ENCODE results near the gene CYP21A2. TPM values are rescaled to one million over a fixed set of nuclear protein-coding genes. Genes with fewer than 3 reads are reported as not detected.
"Not testable (repeated sequence)": the region's sequence is repeated elsewhere in the genome, so short reads cannot be mapped to it uniquely, and the experiment has no call there.

The CYP21A2 gene
- total RNA-seq, 2 experiments from 2014 or later = not detected

DNA sequence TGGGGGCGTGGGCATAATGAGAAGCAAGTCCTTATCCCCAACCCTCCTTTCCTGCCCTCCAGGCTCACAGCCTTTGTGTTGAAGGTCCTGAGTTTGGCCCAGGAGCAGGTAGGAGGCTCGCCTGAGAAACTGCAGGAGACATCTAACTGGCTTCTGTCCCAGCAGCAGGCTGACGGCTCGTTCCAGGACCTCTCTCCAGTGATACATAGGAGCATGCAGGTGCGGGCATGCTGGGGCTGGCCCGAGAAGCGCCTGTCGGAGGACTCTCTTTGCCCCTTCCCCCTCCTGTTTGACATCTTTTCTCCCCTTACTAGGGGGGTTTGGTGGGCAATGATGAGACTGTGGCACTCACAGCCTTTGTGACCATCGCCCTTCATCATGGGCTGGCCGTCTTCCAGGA lies 9.6 kb upstream of the CYP21A2 start:
- intact Hi-C loops (cut with micrococcal nuclease; ENCODE audit: unreplicated experiment); H3K4me2 ChIP-seq (ENCODE audit: low read length); H3K9me3 ChIP-seq (ENCODE audit: low read length); H3K36me3 ChIP-seq (ENCODE audit: insufficient read depth, low read length); H3K79me2 ChIP-seq (ENCODE audit: insufficient read depth, low read depth, low read length); H3K4me3 ChIP-seq (ENCODE audit: low read depth, low read length, poor library complexity, severe bottlenecking); POLR2A ChIA-PET; H3K27ac ChIP-seq (ENCODE audit: low read depth, low read length, poor library complexity, severe bottlenecking); H3K4me1 ChIP-seq (ENCODE audit: insufficient read depth, low read length, poor library complexity, severe bottlenecking); H4K20me1 ChIP-seq (ENCODE audit: insufficient read depth, low read length); DNase-seq (ENCODE audit: low spot score); H2AFZ ChIP-seq (ENCODE audit: low read length); CTCF ChIA-PET (ENCODE audit: unreplicated experiment); BruUV-seq (replicated peaks); H3K9me2 ChIP-seq (ENCODE audit: insufficient read depth, low read length): not testable (repeated sequence)

GRCh38 chr6:32029553-32029952 lies 8.7 kb upstream of the CYP21A2 start:
- POLR2A ChIA-PET; BruUV-seq (replicated peaks); H3K4me1 ChIP-seq (ENCODE audit: insufficient read depth, low read length, poor library complexity, severe bottlenecking); DNase-seq (ENCODE audit: low spot score); CTCF ChIA-PET (ENCODE audit: unreplicated experiment); H4K20me1 ChIP-seq (ENCODE audit: insufficient read depth, low read length); H3K27ac ChIP-seq (ENCODE audit: low read depth, low read length, poor library complexity, severe bottlenecking); H3K4me2 ChIP-seq (ENCODE audit: low read length); H3K9me3 ChIP-seq (ENCODE audit: low read length); intact Hi-C loops (cut with micrococcal nuclease; ENCODE audit: unreplicated experiment); H2AFZ ChIP-seq (ENCODE audit: low read length); H3K9me2 ChIP-seq (ENCODE audit: insufficient read depth, low read length); H3K36me3 ChIP-seq (ENCODE audit: insufficient read depth, low read length); H3K4me3 ChIP-seq (ENCODE audit: low read depth, low read length, poor library complexity, severe bottlenecking); H3K79me2 ChIP-seq (ENCODE audit: insufficient read depth, low read depth, low read length): not testable (repeated sequence)

DNA sequence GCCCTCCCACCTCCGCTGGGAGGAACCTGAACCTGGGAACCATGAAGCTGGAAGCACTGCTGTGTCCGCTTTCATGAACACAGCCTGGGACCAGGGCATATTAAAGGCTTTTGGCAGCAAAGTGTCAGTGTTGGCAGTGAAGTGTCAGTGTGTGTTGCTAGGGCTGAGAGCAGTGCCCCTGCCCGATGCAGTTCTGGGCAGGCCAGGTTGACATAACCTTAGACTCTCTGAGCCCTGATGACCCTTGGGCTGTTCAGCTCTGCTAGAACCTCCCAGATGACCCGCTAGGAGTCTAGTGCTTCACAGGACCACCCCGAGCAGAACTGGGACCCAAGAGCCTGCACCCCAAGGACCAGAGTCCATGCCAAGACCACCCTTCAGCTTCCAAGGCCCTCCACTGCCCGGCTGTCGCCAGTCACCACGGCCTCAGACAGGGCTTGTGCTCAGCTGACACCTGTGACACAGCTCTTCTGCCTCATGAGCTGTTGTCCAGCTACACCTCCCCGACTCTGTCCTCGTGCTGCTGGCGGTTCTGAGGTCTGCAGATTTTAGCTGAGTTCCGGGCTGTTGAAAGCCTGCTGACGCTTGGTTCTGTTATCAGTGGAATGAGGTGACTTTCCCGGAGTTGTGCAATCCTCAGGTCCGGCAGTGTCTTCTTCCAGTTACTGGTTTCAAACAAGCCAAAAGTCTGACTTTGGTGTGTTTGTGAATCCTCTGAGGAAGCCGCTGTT lies 2.8 kb upstream of the CYP21A2 start:
- H3K9me2 ChIP-seq (ENCODE audit: insufficient read depth, low read length); H3K4me3 ChIP-seq (ENCODE audit: low read depth, low read length, poor library complexity, severe bottlenecking); H2AFZ ChIP-seq (ENCODE audit: low read length); DNase-seq (ENCODE audit: low spot score); H3K9me3 ChIP-seq (ENCODE audit: low read length); H3K27ac ChIP-seq (ENCODE audit: low read depth, low read length, poor library complexity, severe bottlenecking); H4K20me1 ChIP-seq (ENCODE audit: insufficient read depth, low read length); H3K36me3 ChIP-seq (ENCODE audit: insufficient read depth, low read length); H3K4me2 ChIP-seq (ENCODE audit: low read length); H3K79me2 ChIP-seq (ENCODE audit: insufficient read depth, low read depth, low read length); H3K4me1 ChIP-seq (ENCODE audit: insufficient read depth, low read length, poor library complexity, severe bottlenecking); CTCF ChIA-PET (ENCODE audit: unreplicated experiment); POLR2A ChIA-PET; intact Hi-C loops (cut with micrococcal nuclease; ENCODE audit: unreplicated experiment); BruUV-seq (replicated peaks): not testable (repeated sequence)

GRCh38 chr6:32037136-32037535 lies 1.1 kb upstream of the CYP21A2 start:
- BruUV-seq (replicated peaks); H3K79me2 ChIP-seq (ENCODE audit: insufficient read depth, low read depth, low read length); intact Hi-C loops (cut with micrococcal nuclease; ENCODE audit: unreplicated experiment); DNase-seq (ENCODE audit: low spot score); H3K9me3 ChIP-seq (ENCODE audit: low read length); H3K4me2 ChIP-seq (ENCODE audit: low read length); H3K36me3 ChIP-seq (ENCODE audit: insufficient read depth, low read length); POLR2A ChIA-PET; CTCF ChIA-PET (ENCODE audit: unreplicated experiment); H3K9me2 ChIP-seq (ENCODE audit: insufficient read depth, low read length); H3K4me3 ChIP-seq (ENCODE audit: low read depth, low read length, poor library complexity, severe bottlenecking); H3K4me1 ChIP-seq (ENCODE audit: insufficient read depth, low read length, poor library complexity, severe bottlenecking); H4K20me1 ChIP-seq (ENCODE audit: insufficient read depth, low read length); H2AFZ ChIP-seq (ENCODE audit: low read length); H3K27ac ChIP-seq (ENCODE audit: low read depth, low read length, poor library complexity, severe bottlenecking): not testable (repeated sequence)

- H2AFZ ChIP-seq (ENCODE audit: low read length); H3K9me3 ChIP-seq (ENCODE audit: low read length); CTCF ChIA-PET (ENCODE audit: unreplicated experiment); H4K20me1 ChIP-seq (ENCODE audit: insufficient read depth, low read length); H3K4me3 ChIP-seq (ENCODE audit: low read depth, low read length, poor library complexity, severe bottlenecking); H3K79me2 ChIP-seq (ENCODE audit: insufficient read depth, low read depth, low read length); H3K4me2 ChIP-seq (ENCODE audit: low read length); DNase-seq (ENCODE audit: low spot score); H3K4me1 ChIP-seq (ENCODE audit: insufficient read depth, low read length, poor library complexity, severe bottlenecking); H3K9me2 ChIP-seq (ENCODE audit: insufficient read depth, low read length); POLR2A ChIA-PET; BruUV-seq (replicated peaks); H3K36me3 ChIP-seq (ENCODE audit: insufficient read depth, low read length); H3K27ac ChIP-seq (ENCODE audit: low read depth, low read length, poor library complexity, severe bottlenecking); intact Hi-C loops (cut with micrococcal nuclease; ENCODE audit: unreplicated experiment): not testable (repeated sequence)
Measured at GRCh38 chr6:32038878-32039277, 663 bp downstream of the CYP21A2 start.

DNA sequence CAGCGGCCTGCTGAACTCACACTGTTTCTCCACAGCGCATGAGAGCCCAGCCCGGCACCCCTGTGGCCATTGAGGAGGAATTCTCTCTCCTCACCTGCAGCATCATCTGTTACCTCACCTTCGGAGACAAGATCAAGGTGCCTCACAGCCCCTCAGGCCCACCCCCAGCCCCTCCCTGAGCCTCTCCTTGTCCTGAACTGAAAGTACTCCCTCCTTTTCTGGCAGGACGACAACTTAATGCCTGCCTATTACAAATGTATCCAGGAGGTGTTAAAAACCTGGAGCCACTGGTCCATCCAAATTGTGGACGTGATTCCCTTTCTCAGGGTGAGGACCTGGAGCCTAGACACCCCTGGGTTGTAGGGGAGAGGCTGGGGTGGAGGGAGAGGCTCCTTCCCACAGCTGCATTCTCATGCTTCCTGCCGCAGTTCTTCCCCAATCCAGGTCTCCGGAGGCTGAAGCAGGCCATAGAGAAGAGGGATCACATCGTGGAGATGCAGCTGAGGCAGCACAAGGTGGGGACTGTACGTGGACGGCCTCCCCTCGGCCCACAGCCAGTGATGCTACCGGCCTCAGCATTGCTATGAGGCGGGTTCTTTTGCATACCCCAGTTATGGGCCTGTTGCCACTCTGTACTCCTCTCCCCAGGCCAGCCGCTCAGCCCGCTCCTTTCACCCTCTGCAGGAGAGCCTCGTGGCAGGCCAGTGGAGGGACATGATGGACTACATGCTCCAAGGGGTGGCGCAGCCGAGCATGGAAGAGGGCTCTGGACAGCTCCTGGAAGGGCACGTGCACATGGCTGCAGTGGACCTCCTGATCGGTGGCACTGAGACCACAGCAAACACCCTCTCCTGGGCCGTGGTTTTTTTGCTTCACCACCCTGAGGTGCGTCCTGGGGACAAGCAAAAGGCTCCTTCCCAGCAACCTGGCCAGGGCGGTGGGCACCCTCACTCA lies 1.4 kb downstream of the CYP21A2 start:
- DNase-seq (ENCODE audit: low spot score); H3K9me3 ChIP-seq (ENCODE audit: low read length); BruUV-seq (replicated peaks); H3K27ac ChIP-seq (ENCODE audit: low read depth, low read length, poor library complexity, severe bottlenecking); H3K4me3 ChIP-seq (ENCODE audit: low read depth, low read length, poor library complexity, severe bottlenecking); H3K4me1 ChIP-seq (ENCODE audit: insufficient read depth, low read length, poor library complexity, severe bottlenecking); H3K9me2 ChIP-seq (ENCODE audit: insufficient read depth, low read length); H4K20me1 ChIP-seq (ENCODE audit: insufficient read depth, low read length); intact Hi-C loops (cut with micrococcal nuclease; ENCODE audit: unreplicated experiment); H3K36me3 ChIP-seq (ENCODE audit: insufficient read depth, low read length); H3K79me2 ChIP-seq (ENCODE audit: insufficient read depth, low read depth, low read length); H2AFZ ChIP-seq (ENCODE audit: low read length); H3K4me2 ChIP-seq (ENCODE audit: low read length); CTCF ChIA-PET (ENCODE audit: unreplicated experiment); POLR2A ChIA-PET: not testable (repeated sequence)

All from OCI-LY7 (cell line).